Measurements from ENCODE around the gene TCHH.
"Not testable (repeated sequence)": the region's sequence is repeated elsewhere in the genome, so short reads cannot be mapped to it uniquely, and the experiment has no call there.

TCHH gene

DNA sequence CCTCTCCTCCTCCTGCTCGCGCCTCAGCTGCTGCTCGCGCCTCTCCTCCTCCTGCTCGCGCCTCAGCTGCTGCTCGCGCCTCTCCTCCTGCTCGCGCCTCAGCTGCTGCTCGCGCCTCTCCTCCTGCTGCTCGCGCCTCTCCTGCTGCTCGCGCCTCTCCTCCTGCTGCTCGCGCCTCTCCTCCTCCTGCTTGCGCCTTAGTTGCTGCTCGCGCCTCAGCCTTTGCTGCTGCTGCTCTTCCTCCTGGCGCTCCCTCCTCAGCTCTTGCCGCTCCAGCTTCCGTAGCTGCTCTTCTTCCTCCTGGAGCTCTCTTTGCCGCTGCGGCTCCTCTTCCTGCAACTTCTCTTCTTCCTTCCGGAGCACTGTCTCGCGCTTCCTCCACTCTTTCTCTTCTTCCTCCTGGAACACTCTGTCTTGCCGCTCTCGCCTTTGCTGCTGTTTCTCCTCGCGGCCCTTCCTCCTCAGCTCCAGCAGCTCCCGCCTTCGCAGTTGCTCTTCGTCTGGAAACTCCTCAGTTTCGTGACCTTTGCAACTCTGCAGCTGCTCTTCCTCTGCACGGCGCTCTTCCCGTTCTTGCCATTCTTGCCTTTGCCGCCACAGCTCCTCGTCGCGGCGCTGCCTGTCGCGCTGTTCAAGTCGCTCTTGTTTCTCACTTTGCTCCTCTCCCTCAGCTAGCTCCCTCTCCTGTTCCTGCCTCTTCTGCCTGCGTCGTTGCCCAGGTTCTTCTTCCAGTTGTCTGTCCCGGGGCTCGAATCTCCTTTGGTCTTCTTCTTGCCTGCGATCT, 3.0 kb downstream of the TCHH start:
- DNase-seq, result no peak

- peak; percentile 62 for DNase-seq
These were observed 3.7 kb downstream of the TCHH start for GRCh38 chr1:152111515-152111968.

DNA sequence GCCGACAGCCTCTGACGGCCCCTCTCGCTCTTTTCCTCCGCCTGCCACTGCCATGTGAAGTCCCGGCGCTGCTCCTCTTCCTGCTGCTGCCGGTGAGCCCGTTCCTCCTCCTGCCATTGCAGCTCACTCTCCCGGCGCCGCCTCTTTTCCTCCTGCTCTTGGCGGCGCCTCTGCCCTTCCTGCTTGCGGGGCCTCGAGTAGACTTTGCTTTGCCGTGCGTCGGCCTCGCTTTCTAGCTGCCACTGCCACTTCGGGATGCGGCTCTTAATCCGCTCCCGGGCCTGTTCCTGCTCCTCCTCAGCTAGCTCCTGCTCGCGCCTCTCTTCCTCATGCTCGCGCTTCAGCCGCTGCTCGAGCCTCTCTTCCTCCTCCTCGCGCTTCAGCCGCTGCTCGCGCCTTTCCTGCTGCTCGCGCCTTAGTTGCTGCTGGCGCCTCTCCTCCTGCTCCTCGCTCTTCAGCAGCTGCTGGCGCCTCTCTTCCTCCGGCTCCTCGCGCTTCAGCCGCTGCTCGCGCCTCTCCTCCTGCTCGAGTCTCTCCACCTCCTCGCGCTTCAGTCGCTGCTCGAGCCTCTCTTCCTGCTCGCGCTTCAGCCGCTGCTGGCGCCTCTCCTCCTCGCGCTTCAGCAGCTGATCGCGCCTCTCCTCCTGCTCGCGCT, 4.3 kb downstream of the TCHH start:
- peak; percentile 66 for DNase-seq

- no peak for DNase-seq
These were observed 4.8 kb downstream of the TCHH start for GRCh38 chr1:152110365-152110859.

DNA sequence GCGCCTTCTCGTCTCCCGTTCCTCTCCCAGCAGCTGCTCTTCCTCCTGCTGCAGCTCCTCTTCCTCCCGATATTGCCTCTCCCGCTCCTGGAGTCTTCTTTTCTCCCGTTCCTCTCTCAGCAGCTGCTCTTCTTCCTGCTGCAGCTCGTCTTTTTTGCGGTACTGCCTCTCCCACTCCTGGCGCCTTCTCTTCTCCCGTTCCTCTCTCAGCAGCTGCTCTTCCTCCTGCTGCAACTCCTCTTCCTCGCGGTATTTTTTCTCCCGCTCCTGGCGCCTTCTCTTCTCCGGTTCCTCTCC, 5.3 kb downstream of the TCHH start:
- DNase-seq, result no peak

DNA sequence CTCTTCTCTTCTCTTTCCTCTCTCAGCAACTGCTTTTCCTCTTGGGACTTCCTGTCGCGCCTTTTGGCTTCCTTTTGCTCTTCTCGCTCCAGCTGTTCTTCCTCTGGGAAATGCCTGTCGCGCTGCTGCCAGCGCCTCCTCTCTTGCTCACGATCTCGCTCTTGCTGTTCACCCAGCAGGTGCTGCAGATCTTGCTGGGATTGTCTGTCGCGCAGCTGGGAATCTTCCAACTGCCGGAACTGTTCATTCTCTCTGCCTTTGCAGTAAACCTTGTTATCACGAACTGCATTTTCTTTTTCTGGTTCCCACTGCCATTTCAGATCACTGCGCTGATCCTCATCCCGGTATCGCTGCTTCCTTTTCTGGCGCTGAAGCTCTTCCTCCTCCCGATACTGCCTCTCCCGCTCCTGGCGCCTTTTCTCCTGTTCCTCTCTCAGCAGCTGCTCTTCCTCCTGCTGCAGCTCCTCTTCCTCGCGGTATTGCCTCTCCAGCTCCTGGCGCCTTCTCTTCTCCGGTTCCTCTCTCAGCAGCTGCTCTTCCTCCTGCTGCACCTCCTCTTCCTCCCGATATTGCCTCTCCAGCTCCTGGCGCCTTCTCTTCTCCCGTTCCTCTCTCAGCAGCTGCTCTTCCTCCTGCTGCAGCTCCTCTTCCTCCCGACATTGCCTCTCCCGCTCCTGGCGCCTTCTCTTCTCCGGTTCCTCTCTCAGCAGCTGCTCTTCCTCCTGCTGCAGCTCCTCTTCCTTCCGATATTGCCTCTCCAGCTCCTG, 5.8 kb downstream of the TCHH start:
- no peak for DNase-seq

DNA sequence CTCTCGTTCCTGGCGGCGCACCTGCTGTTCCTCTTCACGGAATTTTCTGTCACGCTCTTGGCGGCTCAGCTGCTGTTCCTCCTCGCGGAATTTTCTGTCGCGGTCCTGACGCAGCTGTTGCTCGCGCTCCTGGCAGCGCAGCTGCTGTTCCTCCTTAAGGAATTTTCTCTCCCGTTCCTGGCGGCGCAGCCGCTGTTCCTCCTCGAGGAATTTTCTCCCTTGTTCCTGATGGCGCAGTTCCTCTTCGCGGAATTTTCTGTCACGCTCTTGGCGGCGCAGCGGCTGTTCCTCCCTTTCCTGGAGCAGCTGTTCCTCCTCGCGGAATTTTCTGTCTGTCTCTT, 6.4 kb downstream of the TCHH start:
- DNase-seq, result no peak

- DNase-seq, result no peak
These were observed 7.0 kb downstream of the TCHH start for GRCh38 chr1:152107984-152108881.

GRCh38 chr1:152107031-152107983, 7.9 kb downstream of the TCHH start:
- DNase-seq, result no peak

DNA sequence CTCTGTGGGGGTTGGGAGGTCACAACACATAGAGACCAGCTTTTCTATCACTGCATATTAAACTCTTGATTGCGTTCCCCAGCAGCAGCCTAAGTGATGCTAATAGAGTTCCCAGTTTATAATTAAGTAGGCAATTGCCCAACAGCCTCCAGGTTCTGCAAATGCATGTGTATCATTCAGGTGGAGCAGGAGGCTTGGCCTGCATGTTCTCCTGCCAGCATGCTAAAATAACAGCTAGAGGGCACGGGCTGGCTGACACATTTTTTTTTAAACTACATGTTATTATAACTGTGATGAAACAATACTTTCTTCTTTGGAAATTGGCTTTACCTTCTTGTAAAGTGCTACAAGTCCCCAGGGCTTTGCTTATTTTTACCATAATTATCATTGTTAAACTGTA, 10.4 kb downstream of the TCHH start:
- DNase-seq, result no peak

- DNase-seq, result no peak
These were observed 18.3 kb downstream of the TCHH start for GRCh38 chr1:152096931-152097330.

- DNase-seq, result no peak
These were observed 26.1 kb downstream of the TCHH start, which contains the start of gene TCHHL1 for GRCh38 chr1:152089014-152089674. Gene TCHHL1 (minus strand): TSS chr1:152089064. CDS start chr1:152088143, 921 bp downstream.

DNA sequence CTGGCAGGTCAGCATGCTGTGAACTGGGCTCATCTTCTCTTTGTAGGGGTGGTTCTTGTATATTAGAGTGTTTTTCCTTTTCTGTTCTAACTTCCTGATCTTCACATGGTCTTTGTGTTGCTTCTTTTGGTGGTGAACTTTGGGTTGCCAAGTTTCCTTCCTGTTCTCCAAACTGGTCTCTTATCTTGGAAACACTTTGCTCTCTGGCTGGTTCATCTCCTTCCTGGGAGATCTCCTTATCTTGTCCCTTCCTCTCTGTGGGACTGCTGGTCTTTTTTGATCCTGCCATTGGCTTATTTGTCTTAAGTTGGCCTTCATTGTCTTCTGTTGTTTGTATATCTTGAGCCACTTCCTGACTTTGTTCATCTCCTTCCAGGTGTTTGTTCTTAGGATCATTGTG, 28.5 kb downstream of the TCHH start:
- DNase-seq, result no peak

DNA sequence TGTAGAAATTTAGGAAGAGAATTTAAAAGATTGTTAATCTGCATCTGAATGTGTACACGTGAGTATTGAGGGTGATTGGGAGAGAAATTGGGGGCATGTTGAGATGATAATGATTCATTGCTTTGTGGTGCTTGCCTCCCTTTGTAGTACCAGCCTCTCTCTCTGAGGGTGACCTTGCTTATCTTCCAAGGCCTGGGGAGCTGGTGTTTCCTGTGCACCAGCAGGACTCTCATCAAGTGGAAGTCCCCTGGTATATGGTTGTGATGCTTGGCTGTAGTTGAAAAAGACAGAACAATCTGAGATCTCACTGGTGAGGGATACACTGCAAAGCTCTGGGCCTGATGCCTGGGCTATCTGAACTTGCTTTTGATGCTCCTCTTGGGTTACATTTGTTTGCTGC, 30.4 kb downstream of the TCHH start:
- no peak for DNase-seq

GRCh38 chr1:152081026-152081425, 34.2 kb downstream of the TCHH start:
- not testable (repeated sequence) for DNase-seq

GRCh38 chr1:152080494-152080893, 34.8 kb downstream of the TCHH start:
- not testable (repeated sequence) for DNase-seq

DNA sequence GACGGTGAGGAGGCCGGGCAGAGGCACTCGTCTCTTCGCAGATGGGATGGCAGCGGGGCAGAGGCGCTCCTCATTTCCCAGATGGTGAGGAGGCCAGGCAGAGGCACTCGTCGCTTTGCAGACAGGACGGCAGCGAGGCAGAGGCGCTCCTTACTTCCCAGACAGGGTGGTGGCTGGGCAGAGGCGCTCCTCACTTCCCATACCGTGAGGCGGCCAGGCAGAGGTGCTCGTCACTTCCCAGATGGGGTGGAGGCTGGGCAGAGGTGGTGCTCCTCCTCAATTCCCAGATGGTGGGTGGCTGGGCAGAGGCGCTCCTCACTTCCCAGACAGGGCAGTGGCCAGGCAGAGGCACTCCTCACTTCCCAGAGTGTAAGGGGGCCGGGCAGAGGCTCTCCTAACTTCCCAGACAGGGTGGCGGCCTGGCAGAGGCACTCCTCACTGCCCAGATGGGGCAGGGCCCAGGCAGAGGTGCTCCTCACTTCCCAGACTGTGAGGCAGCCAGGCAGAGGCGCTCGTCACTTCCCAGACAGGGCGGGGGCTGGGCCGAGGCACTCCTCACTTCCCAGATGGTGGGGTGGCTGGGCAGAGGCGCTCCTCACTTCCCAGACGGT, 36.3 kb downstream of the TCHH start:
- no peak for DNase-seq

DNA sequence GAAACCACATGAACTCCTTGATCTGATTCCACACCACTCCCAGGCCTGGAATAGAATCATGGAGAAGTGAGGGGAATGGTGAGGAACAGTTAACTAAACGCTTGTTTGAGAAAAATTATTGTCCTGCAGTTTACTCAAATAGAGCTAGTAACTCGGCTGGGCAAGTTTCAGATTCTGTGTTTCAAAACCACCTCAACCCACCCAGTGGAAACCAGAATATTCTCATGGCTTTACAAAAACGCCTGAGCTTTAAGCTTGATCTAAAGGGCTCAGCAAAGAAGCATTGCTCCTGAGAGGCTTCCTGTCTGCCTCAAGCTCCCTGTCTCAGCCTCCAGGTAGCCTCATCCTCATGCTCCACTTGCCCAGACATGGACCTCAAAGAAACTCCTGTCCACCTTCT, 42.9 kb downstream of the TCHH start:
- no peak for DNase-seq

- no peak for DNase-seq
These were observed 44.1 kb downstream of the TCHH start for GRCh38 chr1:152071123-152071522.

GRCh38 chr1:152067929-152068328, 47.3 kb downstream of the TCHH start:
- DNase-seq, result no peak
